Type B pancreatic cell (in vitro differentiated cells): ENCODE measurements around the gene CXorf66. TPM values are rescaled to one million over a fixed set of nuclear protein-coding genes. Genes with fewer than 3 reads are reported as not detected.
"Not testable (repeated sequence)": the region's sequence is repeated elsewhere in the genome, so short reads cannot be mapped to it uniquely, and the experiment has no call there.

Experiments used
- DNase-seq: peaks from one replicate; pipeline ENCODE4 v3.0.0; 2021; ENCODE audit warnings: mixed read lengths; ENCODE audit not compliant: unreplicated experiment; ENCODE audit errors: extremely low spot score
- H3K27ac Mint-ChIP-seq: 2 replicates; pipeline ENCODE4 v1.8.0; 2021; ENCODE audit warnings: mild to moderate bottlenecking, mixed read lengths
- H3K27me3 Mint-ChIP-seq: 2 replicates; pipeline ENCODE4 v1.8.0; 2021; ENCODE audit warnings: mixed read lengths
- H3K36me3 Mint-ChIP-seq: 2 replicates; pipeline ENCODE4 v1.8.0; 2021; ENCODE audit warnings: mixed read lengths
- H3K4me1 Mint-ChIP-seq: one replicate; pipeline ENCODE4 v1.8.0; 2021; ENCODE audit warnings: mixed read lengths; ENCODE audit not compliant: unreplicated experiment
- H3K4me3 Mint-ChIP-seq: 2 replicates; pipeline ENCODE4 v1.8.0; 2021; ENCODE audit warnings: mild to moderate bottlenecking, mixed read lengths
- H3K9me3 Mint-ChIP-seq: 2 replicates; pipeline ENCODE4 v1.8.0; 2021; ENCODE audit warnings: mixed read lengths
- CTCF ChIP-seq: fragments of 200-600 bp; sonication (generic); conservative IDR thresholded peaks from 2 replicates; pipeline ENCODE4 v1.5.0; 2021; ENCODE audit warnings: antibody characterized with exemption, mild to moderate bottlenecking
- total RNA-seq: library from RNA; stranded (reverse); gene quantifications from 2 replicates; pipeline ENCODE4 v1.2.1, GENCODE V29; 2021; ENCODE audit warnings: low replicate concordance

CXorf66 gene
- total RNA-seq, 1 donor from 2014 or later, result not detected

GRCh38 chrX:139924696-139925095 lies 40.6 kb downstream of the CXorf66 start:
- Mint-ChIP-seq H3K27ac (no peak overlapping the region), H3K36me3 (no peaks in the 10 kb centered on the region), H3K9me3 (no peaks in the 10 kb centered on the region)

DNA sequence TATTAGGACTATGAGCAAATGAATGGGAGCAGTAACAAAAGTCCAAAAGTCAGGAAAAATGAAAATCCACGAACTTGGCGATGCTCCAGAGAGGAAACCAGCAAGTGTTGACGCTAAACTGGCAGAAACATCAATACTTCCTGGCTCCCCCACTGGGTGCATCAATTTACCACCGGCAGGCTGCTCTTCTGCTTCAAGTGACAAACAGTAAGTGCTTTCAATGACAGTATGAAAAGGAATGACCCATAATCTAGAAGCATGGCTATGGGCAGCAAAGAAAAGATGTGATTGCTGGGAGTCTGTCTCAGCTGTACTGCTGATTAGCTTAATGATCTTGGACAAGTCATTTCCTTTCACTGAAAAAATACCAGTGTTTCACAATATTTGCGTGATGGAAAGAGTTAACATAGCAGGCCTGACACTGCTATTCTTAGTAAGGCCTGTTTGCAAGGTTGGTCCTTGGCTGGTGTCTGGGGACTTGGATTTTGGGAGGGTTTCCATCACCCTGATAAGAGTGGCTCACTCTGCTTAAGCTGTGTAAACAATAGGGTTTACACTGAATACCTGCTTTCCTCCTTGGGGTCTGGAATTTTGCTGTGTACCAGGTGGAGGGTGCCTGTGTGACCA lies 41.1 kb downstream of the CXorf66 start:
- no peak for TF ChIP-seq CTCF
- Mint-ChIP-seq H3K4me3 (no peak overlapping the region), H3K27me3 (no peaks in the 10 kb centered on the region), H3K4me1 (no peaks in the 10 kb centered on the region), H3K36me3 (no peaks in the 10 kb centered on the region), H3K27ac (no peak overlapping the region), H3K9me3 (no peaks in the 10 kb centered on the region)
- DNase-seq, result no peak

More at GRCh38 chrX:139924696-139925095, 40.6 kb downstream of the CXorf66 start:
- no peak for TF ChIP-seq CTCF
- no peak for DNase-seq
- Mint-ChIP-seq H3K4me3 (no peak overlapping the region), H3K4me1 (peaks cover under 1% of the 10 kb centered on the region), H3K27me3 (peaks cover 3% of the 10 kb centered on the region)

DNA sequence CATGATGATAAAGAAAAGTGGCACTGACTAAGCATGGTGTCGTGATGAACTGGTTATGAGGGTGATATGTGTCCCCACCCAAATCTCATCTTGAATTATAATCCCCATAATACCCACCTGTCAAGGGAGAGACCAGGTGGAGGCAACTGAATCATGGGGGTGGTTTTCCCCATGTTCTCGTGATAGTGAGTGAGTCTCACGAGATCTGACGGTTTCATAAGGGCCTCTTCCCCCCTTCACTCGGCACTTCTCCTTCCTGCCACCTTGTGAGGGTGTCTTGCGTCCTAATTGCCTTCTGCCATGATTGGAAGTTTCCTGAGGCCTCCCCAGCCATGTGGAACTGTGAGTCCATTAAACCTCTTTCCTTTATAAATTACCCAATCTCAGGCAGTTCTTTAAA lies 44.2 kb downstream of the CXorf66 start:
- H3K9me3 Mint-ChIP-seq, H3K27me3 Mint-ChIP-seq, H3K4me3 Mint-ChIP-seq, DNase-seq, H3K4me1 Mint-ChIP-seq, H3K36me3 Mint-ChIP-seq, H3K27ac Mint-ChIP-seq: not testable (repeated sequence)

- Mint-ChIP-seq H3K27ac (no peak overlapping the region), H3K4me1 (no peaks in the 10 kb centered on the region), H3K27me3 (no peaks in the 10 kb centered on the region), H3K9me3 (no peaks in the 10 kb centered on the region), H3K36me3 (peaks cover 3% of the 10 kb centered on the region), H3K4me3 (no peak overlapping the region)
- no peak for TF ChIP-seq CTCF
- DNase-seq, result no peak
Observed at GRCh38 chrX:139920316-139920715, 45.0 kb downstream of the CXorf66 start.

DNA sequence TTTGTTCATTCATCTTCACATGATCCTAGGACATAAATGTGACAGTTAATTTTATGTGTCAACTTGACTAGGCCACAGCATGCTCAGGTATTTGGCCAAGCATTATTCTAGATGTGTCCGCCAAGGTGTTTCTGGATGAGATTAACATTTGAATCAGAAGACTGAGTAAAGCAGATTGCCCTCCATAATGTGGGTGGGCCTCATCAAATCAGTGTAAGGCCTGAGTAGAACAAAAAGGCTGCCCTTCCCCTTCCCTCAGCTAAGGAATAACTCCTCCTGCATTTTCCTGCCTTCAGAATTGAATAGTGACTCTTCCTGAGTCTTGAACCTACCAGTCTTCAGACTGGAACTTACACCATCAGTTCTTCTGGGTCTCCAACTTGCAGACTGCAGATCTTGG lies 50.9 kb downstream of the CXorf66 start:
- no peak for DNase-seq

DNA sequence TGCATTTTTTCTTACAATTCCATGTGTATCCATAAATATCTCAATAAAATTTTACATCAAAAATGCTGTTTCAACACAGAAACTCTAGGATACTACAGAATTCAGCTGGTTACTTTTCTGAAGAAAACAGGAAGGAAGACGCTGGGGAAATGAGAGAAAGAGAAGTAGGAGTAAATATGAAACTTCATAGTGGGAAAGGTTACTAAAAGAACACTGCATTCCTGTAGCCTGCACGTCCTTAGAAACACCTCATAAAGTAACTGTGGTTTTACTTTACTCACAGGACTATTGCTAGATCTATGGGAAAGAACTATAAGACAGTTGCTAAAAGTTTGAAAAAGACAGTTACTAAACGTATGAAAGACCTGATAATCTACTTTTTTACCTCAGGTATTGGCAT lies 55.6 kb downstream of the CXorf66 start:
- H3K4me3 Mint-ChIP-seq, result no peak overlapping the region
- DNase-seq, result no peak
- H3K27me3 Mint-ChIP-seq, result no peaks in the 10 kb centered on the region
- TF ChIP-seq CTCF, result no peak
- H3K27ac Mint-ChIP-seq, result no peak overlapping the region
- H3K36me3 Mint-ChIP-seq, result peaks cover 6% of the 10 kb centered on the region
- H3K9me3 Mint-ChIP-seq, result no peaks in the 10 kb centered on the region
- H3K4me1 Mint-ChIP-seq, result no peaks in the 10 kb centered on the region

More for the DNA sequence above, 50.9 kb downstream of the CXorf66 start:
- H3K27ac Mint-ChIP-seq, result no peak overlapping the region
- TF ChIP-seq CTCF, result no peak
- H3K9me3 Mint-ChIP-seq, result no peaks in the 10 kb centered on the region
- H3K4me1 Mint-ChIP-seq, result no peaks in the 10 kb centered on the region
- peaks cover 6% of the 10 kb centered on the region for H3K36me3 Mint-ChIP-seq
- no peak overlapping the region for H3K4me3 Mint-ChIP-seq
- H3K27me3 Mint-ChIP-seq, result no peaks in the 10 kb centered on the region
